Liver (tissue), 9 donors: Measurements from ENCODE around the gene GRN. TPM values are rescaled to one million over a fixed set of nuclear protein-coding genes. Genes with fewer than 3 reads are reported as not detected.

ENCODE experiments used
- DNase-seq: peaks from one replicate; pipeline ENCODE4 v3.0.0-alpha.2; 2017; ENCODE audit warnings: low spot score
- H3K27ac ChIP-seq, 2 donors: one replicate each; pipeline ENCODE4 v1.7.0; 2013; ENCODE audit warnings: inconsistent platforms in 2 of 2, low read length in 2 of 2, control low read depth in 1 of 2, low read depth in 1 of 2, mild to moderate bottlenecking in 1 of 2
- H3K27me3 ChIP-seq, 4 donors: one replicate each; pipeline versions ENCODE4 v1.6.1 to v1.7.0; 2013; ENCODE audit warnings: low read length in 3 of 4, inconsistent platforms in 1 of 4, mild to moderate bottlenecking in 1 of 4, moderate library complexity in 1 of 4; ENCODE audit not compliant: control insufficient read depth in 4 of 4, insufficient read depth in 4 of 4
- H3K36me3 ChIP-seq, 4 donors: one replicate each; pipeline versions ENCODE4 v1.6.1 to v1.7.0; 2013; ENCODE audit warnings: low read length in 3 of 4, mild to moderate bottlenecking in 3 of 4, low read depth in 1 of 4, moderate library complexity in 1 of 4; ENCODE audit not compliant: control insufficient read depth in 4 of 4, insufficient read depth in 3 of 4
- H3K4me1 ChIP-seq, 4 donors: one replicate each; pipeline versions ENCODE4 v1.6.1 to v1.7.0; 2013; ENCODE audit warnings: low read length in 3 of 4, mild to moderate bottlenecking in 3 of 4, moderate library complexity in 1 of 4; ENCODE audit not compliant: control insufficient read depth in 4 of 4, insufficient read depth in 4 of 4
- H3K4me3 ChIP-seq, 3 donors: one replicate each; pipeline versions ENCODE4 v1.6.1 to v1.7.0; 2013; ENCODE audit warnings: low read length in 3 of 3, control low read depth in 1 of 3, low read depth in 1 of 3, mild to moderate bottlenecking in 1 of 3
- H3K9ac ChIP-seq, 2 donors: one replicate each; pipeline ENCODE4 v1.7.0; 2013; ENCODE audit warnings: low read length in 2 of 2, mild to moderate bottlenecking in 2 of 2, moderate library complexity in 2 of 2, control low read depth in 1 of 2, low read depth in 1 of 2
- H3K9me3 ChIP-seq, 4 donors: one replicate each; pipeline versions ENCODE4 v1.6.1 to v1.7.0; 2013; ENCODE audit warnings: low read length in 3 of 4; ENCODE audit not compliant: control insufficient read depth in 4 of 4
- FOXA1 ChIP-seq: IDR thresholded peaks from 2 replicates; pipeline ENCODE4 v1.6.1; 2016; ENCODE audit warnings: antibody characterized with exemption
- FOXA2 ChIP-seq: IDR thresholded peaks from 2 replicates; pipeline ENCODE4 v1.6.1; 2016; ENCODE audit warnings: antibody characterized with exemption
- GABPA ChIP-seq, 2 donors: IDR thresholded peaks in 1 of 2; conservative IDR thresholded peaks in 1 of 2; 2 replicates each; pipeline ENCODE4 v1.6.1; 2016; ENCODE audit warnings: antibody characterized with exemption in 2 of 2, mild to moderate bottlenecking in 1 of 2, moderate library complexity in 1 of 2
- HNF4G ChIP-seq: IDR thresholded peaks from 2 replicates; pipeline ENCODE4 v1.6.1; 2016; ENCODE audit warnings: antibody characterized with exemption
- JUND ChIP-seq, 2 donors: IDR thresholded peaks; 2 replicates each; pipeline ENCODE4 v1.6.1; 2016; ENCODE audit warnings: antibody characterized with exemption in 2 of 2
- NR2F2 ChIP-seq: IDR thresholded peaks from 2 replicates; pipeline ENCODE4 v1.6.1; 2016; ENCODE audit warnings: antibody characterized with exemption
- RAD21 ChIP-seq, 2 donors: IDR thresholded peaks; 2 replicates each; pipeline ENCODE4 v1.6.1; 2016; ENCODE audit warnings: antibody characterized with exemption in 2 of 2, mild to moderate bottlenecking in 2 of 2
- RXRA ChIP-seq, 2 donors: IDR thresholded peaks; 2 replicates each; pipeline ENCODE4 v1.6.1; 2017 to 2018; ENCODE audit warnings: antibody characterized with exemption in 2 of 2, mild to moderate bottlenecking in 1 of 2
- SP1 ChIP-seq: IDR thresholded peaks from 2 replicates; pipeline ENCODE4 v1.6.1; 2018; ENCODE audit warnings: antibody characterized with exemption, mild to moderate bottlenecking
- TAF1 ChIP-seq: conservative IDR thresholded peaks from 2 replicates; pipeline ENCODE4 v1.6.1; 2016; ENCODE audit warnings: antibody characterized with exemption, mild to moderate bottlenecking
- YY1 ChIP-seq: IDR thresholded peaks from 2 replicates; pipeline ENCODE4 v1.6.1; 2016; ENCODE audit warnings: antibody characterized with exemption, mild to moderate bottlenecking
- WGBS: extraction: QIAGEN DNeasy Blood & Tissue Kit; methylation state at CpG from one replicate; pipeline ENCODE4 v1.1.7; 2013; 5-methylcytosine and 5-hydroxymethylcytosine counted together
- polyA plus RNA-seq, 2 donors: library from polyadenylated mRNA; stranded (reverse) in 1 of 2; unstranded in 1 of 2; fragments of 200-250 nt in 1 of 2; fragments of >200 nt in 1 of 2; fragmentation: Nextera tagmentation in 1 of 2; extraction: Ambion mirVana in 1 of 2; gene quantifications; one replicate each; pipeline versions ENCODE4 v1.2.1 to v1.2.3, GENCODE V29; 2013 to 2015
- total RNA-seq, 2 donors: library from RNA; depleted of rRNA; stranded (reverse); fragments of >200 nt; gene quantifications; one replicate each; pipeline ENCODE4 v1.2.3, GENCODE V29; 2014
- TF ChIP-seq, protein P1 (sequence below): IDR thresholded peaks from 2 replicates; pipeline ENCODE4 v1.6.1; 2016; ENCODE audit warnings: antibody characterized with exemption
- TF ChIP-seq, protein P2 (sequence below): IDR thresholded peaks from 2 replicates; pipeline ENCODE4 v1.6.1; 2016; ENCODE audit warnings: antibody characterized with exemption
- TF ChIP-seq, protein P3 (sequence below): IDR thresholded peaks from 2 replicates; pipeline ENCODE4 v1.6.1; 2016; ENCODE audit warnings: antibody characterized with exemption
- TF ChIP-seq, protein P4 (sequence below): IDR thresholded peaks from 2 replicates; pipeline ENCODE4 v1.6.1; 2016; ENCODE audit warnings: antibody characterized with exemption, mild to moderate bottlenecking
- TF ChIP-seq, protein P5 (sequence below): fragments of 150-350 bp; IDR thresholded peaks from 2 replicates; pipeline ENCODE4 v1.5.1; 2017; ENCODE audit warnings: improper control_type of control experiment, low read depth, low read length; ENCODE audit not compliant: missing input control
- donor health status: healthy.
- donor health status: healthy.
- donor health status: healthy.
- donor health status: healthy.
- donor health status: healthy.

The GRN gene
- total and polyA plus RNA-seq, 4 donors, result 90.9 to 166 (median 133) TPM

DNA sequence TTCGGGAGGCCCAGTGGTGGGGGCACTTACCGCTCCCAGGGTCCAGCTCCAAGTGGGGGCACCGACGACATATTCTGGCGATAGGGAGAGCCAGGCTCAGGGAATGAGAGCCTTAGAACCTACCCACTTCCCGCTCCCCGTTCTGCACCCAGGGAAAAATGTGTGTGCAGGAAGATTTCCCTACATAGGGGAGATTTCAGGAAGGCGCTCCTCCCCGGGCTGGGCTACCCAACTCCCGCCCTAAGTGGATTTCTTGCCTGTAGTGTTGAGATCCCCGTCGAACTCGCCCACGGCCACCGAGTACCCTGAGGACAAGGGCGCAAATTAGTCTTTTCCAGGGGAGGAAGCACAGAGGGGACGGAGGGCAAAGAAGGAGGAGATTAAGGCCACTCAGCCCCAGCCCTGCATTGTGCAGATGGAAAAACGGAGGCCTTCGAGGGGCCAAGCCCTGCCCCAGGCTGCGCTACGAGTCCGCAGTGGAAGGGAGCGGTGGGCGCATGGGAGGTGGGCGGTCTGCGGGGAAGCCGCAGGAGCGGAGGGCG lies 39.2 kb downstream of the GRN start:
- no peak for TF ChIP-seq YY1
- no peak for TF ChIP-seq FOXA2
- TF ChIP-seq SP1, result no peak
- TF ChIP-seq, protein P1, sequence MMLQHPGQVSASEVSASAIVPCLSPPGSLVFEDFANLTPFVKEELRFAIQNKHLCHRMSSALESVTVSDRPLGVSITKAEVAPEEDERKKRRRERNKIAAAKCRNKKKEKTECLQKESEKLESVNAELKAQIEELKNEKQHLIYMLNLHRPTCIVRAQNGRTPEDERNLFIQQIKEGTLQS, result no peak
- TF ChIP-seq, protein P2, sequence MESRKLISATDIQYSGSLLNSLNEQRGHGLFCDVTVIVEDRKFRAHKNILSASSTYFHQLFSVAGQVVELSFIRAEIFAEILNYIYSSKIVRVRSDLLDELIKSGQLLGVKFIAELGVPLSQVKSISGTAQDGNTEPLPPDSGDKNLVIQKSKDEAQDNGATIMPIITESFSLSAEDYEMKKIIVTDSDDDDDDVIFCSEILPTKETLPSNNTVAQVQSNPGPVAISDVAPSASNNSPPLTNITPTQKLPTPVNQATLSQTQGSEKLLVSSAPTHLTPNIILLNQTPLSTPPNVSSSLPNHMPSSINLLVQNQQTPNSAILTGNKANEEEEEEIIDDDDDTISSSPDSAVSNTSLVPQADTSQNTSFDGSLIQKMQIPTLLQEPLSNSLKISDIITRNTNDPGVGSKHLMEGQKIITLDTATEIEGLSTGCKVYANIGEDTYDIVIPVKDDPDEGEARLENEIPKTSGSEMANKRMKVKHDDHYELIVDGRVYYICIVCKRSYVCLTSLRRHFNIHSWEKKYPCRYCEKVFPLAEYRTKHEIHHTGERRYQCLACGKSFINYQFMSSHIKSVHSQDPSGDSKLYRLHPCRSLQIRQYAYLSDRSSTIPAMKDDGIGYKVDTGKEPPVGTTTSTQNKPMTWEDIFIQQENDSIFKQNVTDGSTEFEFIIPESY, result no peak
- TF ChIP-seq, protein P3, sequence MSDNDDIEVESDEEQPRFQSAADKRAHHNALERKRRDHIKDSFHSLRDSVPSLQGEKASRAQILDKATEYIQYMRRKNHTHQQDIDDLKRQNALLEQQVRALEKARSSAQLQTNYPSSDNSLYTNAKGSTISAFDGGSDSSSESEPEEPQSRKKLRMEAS, result no peak
- TF ChIP-seq, protein P4, sequence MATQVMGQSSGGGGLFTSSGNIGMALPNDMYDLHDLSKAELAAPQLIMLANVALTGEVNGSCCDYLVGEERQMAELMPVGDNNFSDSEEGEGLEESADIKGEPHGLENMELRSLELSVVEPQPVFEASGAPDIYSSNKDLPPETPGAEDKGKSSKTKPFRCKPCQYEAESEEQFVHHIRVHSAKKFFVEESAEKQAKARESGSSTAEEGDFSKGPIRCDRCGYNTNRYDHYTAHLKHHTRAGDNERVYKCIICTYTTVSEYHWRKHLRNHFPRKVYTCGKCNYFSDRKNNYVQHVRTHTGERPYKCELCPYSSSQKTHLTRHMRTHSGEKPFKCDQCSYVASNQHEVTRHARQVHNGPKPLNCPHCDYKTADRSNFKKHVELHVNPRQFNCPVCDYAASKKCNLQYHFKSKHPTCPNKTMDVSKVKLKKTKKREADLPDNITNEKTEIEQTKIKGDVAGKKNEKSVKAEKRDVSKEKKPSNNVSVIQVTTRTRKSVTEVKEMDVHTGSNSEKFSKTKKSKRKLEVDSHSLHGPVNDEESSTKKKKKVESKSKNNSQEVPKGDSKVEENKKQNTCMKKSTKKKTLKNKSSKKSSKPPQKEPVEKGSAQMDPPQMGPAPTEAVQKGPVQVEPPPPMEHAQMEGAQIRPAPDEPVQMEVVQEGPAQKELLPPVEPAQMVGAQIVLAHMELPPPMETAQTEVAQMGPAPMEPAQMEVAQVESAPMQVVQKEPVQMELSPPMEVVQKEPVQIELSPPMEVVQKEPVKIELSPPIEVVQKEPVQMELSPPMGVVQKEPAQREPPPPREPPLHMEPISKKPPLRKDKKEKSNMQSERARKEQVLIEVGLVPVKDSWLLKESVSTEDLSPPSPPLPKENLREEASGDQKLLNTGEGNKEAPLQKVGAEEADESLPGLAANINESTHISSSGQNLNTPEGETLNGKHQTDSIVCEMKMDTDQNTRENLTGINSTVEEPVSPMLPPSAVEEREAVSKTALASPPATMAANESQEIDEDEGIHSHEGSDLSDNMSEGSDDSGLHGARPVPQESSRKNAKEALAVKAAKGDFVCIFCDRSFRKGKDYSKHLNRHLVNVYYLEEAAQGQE, result no peak
- no peak for TF ChIP-seq GABPA (IDR thresholded peaks at IDR 0.05 in 1 of 2, conservative IDR thresholded peaks at IDR 0.05 in 1 of 2)
- TF ChIP-seq, protein P5, sequence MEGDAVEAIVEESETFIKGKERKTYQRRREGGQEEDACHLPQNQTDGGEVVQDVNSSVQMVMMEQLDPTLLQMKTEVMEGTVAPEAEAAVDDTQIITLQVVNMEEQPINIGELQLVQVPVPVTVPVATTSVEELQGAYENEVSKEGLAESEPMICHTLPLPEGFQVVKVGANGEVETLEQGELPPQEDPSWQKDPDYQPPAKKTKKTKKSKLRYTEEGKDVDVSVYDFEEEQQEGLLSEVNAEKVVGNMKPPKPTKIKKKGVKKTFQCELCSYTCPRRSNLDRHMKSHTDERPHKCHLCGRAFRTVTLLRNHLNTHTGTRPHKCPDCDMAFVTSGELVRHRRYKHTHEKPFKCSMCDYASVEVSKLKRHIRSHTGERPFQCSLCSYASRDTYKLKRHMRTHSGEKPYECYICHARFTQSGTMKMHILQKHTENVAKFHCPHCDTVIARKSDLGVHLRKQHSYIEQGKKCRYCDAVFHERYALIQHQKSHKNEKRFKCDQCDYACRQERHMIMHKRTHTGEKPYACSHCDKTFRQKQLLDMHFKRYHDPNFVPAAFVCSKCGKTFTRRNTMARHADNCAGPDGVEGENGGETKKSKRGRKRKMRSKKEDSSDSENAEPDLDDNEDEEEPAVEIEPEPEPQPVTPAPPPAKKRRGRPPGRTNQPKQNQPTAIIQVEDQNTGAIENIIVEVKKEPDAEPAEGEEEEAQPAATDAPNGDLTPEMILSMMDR, result no peak
- TF ChIP-seq RXRA (IDR thresholded peaks at IDR 0.05), result no peak
- TF ChIP-seq NR2F2, result no peak
- no peak for TF ChIP-seq HNF4G
- TF ChIP-seq RAD21 (IDR thresholded peaks at IDR 0.05), result no peak
- Histone ChIP-seq H3K27ac (no peak overlapping the region), H3K9ac (no peak overlapping the region), H3K36me3 (no peaks in the 10 kb centered on the region), H3K4me1 (peaks cover 5 to 11% (median 7%) of the 10 kb centered on the region in 4 donors), H3K4me3 (no peak overlapping the region), H3K27me3 (no peaks in the 10 kb centered on the region), H3K9me3 (no peaks in the 10 kb centered on the region)
- DNase-seq, result no peak
- WGBS, result 21% methylated on average over 29 of the region's 29 CpGs

DNA sequence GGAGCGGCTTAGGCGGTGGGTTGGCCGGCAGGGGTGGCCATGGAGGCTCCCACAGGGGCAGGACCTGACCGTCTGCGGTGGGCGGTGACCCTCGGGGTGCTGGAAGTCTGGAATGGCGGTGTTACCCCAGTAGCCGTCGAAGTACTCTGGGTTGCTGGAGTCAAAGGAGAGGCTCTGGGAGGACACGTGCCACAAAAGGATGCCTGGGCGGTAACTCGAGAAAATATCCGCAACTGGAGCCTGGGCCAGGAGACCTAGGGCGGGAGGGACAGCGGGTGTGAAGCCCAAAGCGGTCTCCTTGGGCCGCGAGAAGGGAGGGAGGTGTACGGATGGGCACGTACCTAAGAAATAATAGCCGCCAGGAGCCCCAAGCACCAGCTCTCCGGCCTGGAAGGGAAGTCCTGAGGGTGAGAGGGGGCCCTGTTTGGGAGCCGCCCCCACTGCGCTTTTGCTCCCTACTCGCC lies 39.8 kb downstream of the GRN start:
- Histone ChIP-seq H3K9me3 (no peaks in the 10 kb centered on the region), H3K27ac (no peak overlapping the region), H3K36me3 (no peaks in the 10 kb centered on the region), H3K4me1 (peaks cover 5 to 11% (median 7%) of the 10 kb centered on the region in 4 donors), H3K4me3 (peak overlapping the region; percentile 29 to 43 (median 33)), H3K9ac (no peak overlapping the region), H3K27me3 (no peaks in the 10 kb centered on the region)
- WGBS, result 6% methylated on average over 26 of the region's 26 CpGs
- no peak for DNase-seq
- TF ChIP-seq, protein P5, result no peak
- no peak for TF ChIP-seq FOXA1
- TF ChIP-seq TAF1, result no peak
- no peak for TF ChIP-seq JUND (IDR thresholded peaks at IDR 0.05)
- TF ChIP-seq, protein P2, result no peak
- no peak for TF ChIP-seq FOXA2
- TF ChIP-seq GABPA (IDR thresholded peaks at IDR 0.05 in 1 of 2, conservative IDR thresholded peaks at IDR 0.05 in 1 of 2), result no peak
